Liver (tissue), 9 donors: Measurements from ENCODE around the gene GLE1. TPM values are rescaled to one million over a fixed set of nuclear protein-coding genes. Genes with fewer than 3 reads are reported as not detected.
"Not testable (repeated sequence)": the region's sequence is repeated elsewhere in the genome, so short reads cannot be mapped to it uniquely, and the experiment has no call there.

Experiments
- DNase-seq: peaks from one replicate; pipeline ENCODE4 v3.0.0-alpha.2; 2017; ENCODE audit warnings: low spot score
- H3K27ac ChIP-seq, 2 donors: one replicate each; pipeline ENCODE4 v1.7.0; 2013; ENCODE audit warnings: inconsistent platforms in 2 of 2, low read length in 2 of 2, control low read depth in 1 of 2, low read depth in 1 of 2, mild to moderate bottlenecking in 1 of 2
- H3K27me3 ChIP-seq, 4 donors: one replicate each; pipeline versions ENCODE4 v1.6.1 to v1.7.0; 2013; ENCODE audit warnings: low read length in 3 of 4, inconsistent platforms in 1 of 4, mild to moderate bottlenecking in 1 of 4, moderate library complexity in 1 of 4; ENCODE audit not compliant: control insufficient read depth in 4 of 4, insufficient read depth in 4 of 4
- H3K36me3 ChIP-seq, 4 donors: one replicate each; pipeline versions ENCODE4 v1.6.1 to v1.7.0; 2013; ENCODE audit warnings: low read length in 3 of 4, mild to moderate bottlenecking in 3 of 4, low read depth in 1 of 4, moderate library complexity in 1 of 4; ENCODE audit not compliant: control insufficient read depth in 4 of 4, insufficient read depth in 3 of 4
- H3K4me1 ChIP-seq, 4 donors: one replicate each; pipeline versions ENCODE4 v1.6.1 to v1.7.0; 2013; ENCODE audit warnings: low read length in 3 of 4, mild to moderate bottlenecking in 3 of 4, moderate library complexity in 1 of 4; ENCODE audit not compliant: control insufficient read depth in 4 of 4, insufficient read depth in 4 of 4
- H3K4me3 ChIP-seq, 3 donors: one replicate each; pipeline versions ENCODE4 v1.6.1 to v1.7.0; 2013; ENCODE audit warnings: low read length in 3 of 3, control low read depth in 1 of 3, low read depth in 1 of 3, mild to moderate bottlenecking in 1 of 3
- H3K9ac ChIP-seq, 2 donors: one replicate each; pipeline ENCODE4 v1.7.0; 2013; ENCODE audit warnings: low read length in 2 of 2, mild to moderate bottlenecking in 2 of 2, moderate library complexity in 2 of 2, control low read depth in 1 of 2, low read depth in 1 of 2
- H3K9me3 ChIP-seq, 4 donors: one replicate each; pipeline versions ENCODE4 v1.6.1 to v1.7.0; 2013; ENCODE audit warnings: low read length in 3 of 4; ENCODE audit not compliant: control insufficient read depth in 4 of 4
- ATF3 ChIP-seq: IDR thresholded peaks from 2 replicates; pipeline ENCODE4 v1.6.1; 2016; ENCODE audit warnings: antibody characterized with exemption
- CTCF ChIP-seq: fragments of 150-350 bp; IDR thresholded peaks from 2 replicates; pipeline ENCODE4 v1.5.1; 2017; ENCODE audit warnings: improper control_type of control experiment, low read depth, low read length; ENCODE audit not compliant: missing input control
- EGR1 ChIP-seq, 2 donors: IDR thresholded peaks; 2 replicates each; pipeline ENCODE4 v1.6.1; 2016 to 2018; ENCODE audit warnings: antibody characterized with exemption in 2 of 2, low read depth in 2 of 2
- FOXA2 ChIP-seq: IDR thresholded peaks from 2 replicates; pipeline ENCODE4 v1.6.1; 2016; ENCODE audit warnings: antibody characterized with exemption
- GABPA ChIP-seq, 2 donors: IDR thresholded peaks in 1 of 2; conservative IDR thresholded peaks in 1 of 2; 2 replicates each; pipeline ENCODE4 v1.6.1; 2016; ENCODE audit warnings: antibody characterized with exemption in 2 of 2, mild to moderate bottlenecking in 1 of 2, moderate library complexity in 1 of 2
- HNF4A ChIP-seq, 2 donors: conservative IDR thresholded peaks; 2 replicates each; pipeline ENCODE4 v1.6.1; 2016; ENCODE audit warnings: antibody characterized with exemption in 2 of 2, mild to moderate bottlenecking in 2 of 2
- HNF4G ChIP-seq: IDR thresholded peaks from 2 replicates; pipeline ENCODE4 v1.6.1; 2016; ENCODE audit warnings: antibody characterized with exemption
- JUND ChIP-seq, 2 donors: IDR thresholded peaks; 2 replicates each; pipeline ENCODE4 v1.6.1; 2016; ENCODE audit warnings: antibody characterized with exemption in 2 of 2
- MAX ChIP-seq: IDR thresholded peaks from 2 replicates; pipeline ENCODE4 v1.6.1; 2016; ENCODE audit warnings: antibody characterized with exemption
- RAD21 ChIP-seq, 2 donors: IDR thresholded peaks; 2 replicates each; pipeline ENCODE4 v1.6.1; 2016; ENCODE audit warnings: antibody characterized with exemption in 2 of 2, mild to moderate bottlenecking in 2 of 2
- RXRA ChIP-seq, 2 donors: IDR thresholded peaks; 2 replicates each; pipeline ENCODE4 v1.6.1; 2017 to 2018; ENCODE audit warnings: antibody characterized with exemption in 2 of 2, mild to moderate bottlenecking in 1 of 2
- SP1 ChIP-seq: IDR thresholded peaks from 2 replicates; pipeline ENCODE4 v1.6.1; 2018; ENCODE audit warnings: antibody characterized with exemption, mild to moderate bottlenecking
- TAF1 ChIP-seq: conservative IDR thresholded peaks from 2 replicates; pipeline ENCODE4 v1.6.1; 2016; ENCODE audit warnings: antibody characterized with exemption, mild to moderate bottlenecking
- YY1 ChIP-seq: IDR thresholded peaks from 2 replicates; pipeline ENCODE4 v1.6.1; 2016; ENCODE audit warnings: antibody characterized with exemption, mild to moderate bottlenecking
- WGBS: extraction: QIAGEN DNeasy Blood & Tissue Kit; methylation state at CpG from one replicate; pipeline ENCODE4 v1.1.7; 2013; 5-methylcytosine and 5-hydroxymethylcytosine counted together
- polyA plus RNA-seq, 2 donors: library from polyadenylated mRNA; stranded (reverse) in 1 of 2; unstranded in 1 of 2; fragments of 200-250 nt in 1 of 2; fragments of >200 nt in 1 of 2; fragmentation: Nextera tagmentation in 1 of 2; extraction: Ambion mirVana in 1 of 2; gene quantifications; one replicate each; pipeline versions ENCODE4 v1.2.1 to v1.2.3, GENCODE V29; 2013 to 2015
- total RNA-seq, 2 donors: library from RNA; depleted of rRNA; stranded (reverse); fragments of >200 nt; gene quantifications; one replicate each; pipeline ENCODE4 v1.2.3, GENCODE V29; 2014
- TF ChIP-seq, protein P1 (sequence below): IDR thresholded peaks from 2 replicates; pipeline ENCODE4 v1.6.1; 2016; ENCODE audit warnings: antibody characterized with exemption, mild to moderate bottlenecking
- TF ChIP-seq, protein P2 (sequence below): IDR thresholded peaks from 2 replicates; pipeline ENCODE4 v1.6.1; 2016; ENCODE audit warnings: antibody characterized with exemption
- donor health status: healthy.
- donor health status: healthy.
- donor health status: healthy.
- donor health status: healthy.
- donor health status: healthy.

GLE1 gene
- total and polyA plus RNA-seq, 4 donors, result 5.3 to 19.5 (median 12.8) TPM

DNA sequence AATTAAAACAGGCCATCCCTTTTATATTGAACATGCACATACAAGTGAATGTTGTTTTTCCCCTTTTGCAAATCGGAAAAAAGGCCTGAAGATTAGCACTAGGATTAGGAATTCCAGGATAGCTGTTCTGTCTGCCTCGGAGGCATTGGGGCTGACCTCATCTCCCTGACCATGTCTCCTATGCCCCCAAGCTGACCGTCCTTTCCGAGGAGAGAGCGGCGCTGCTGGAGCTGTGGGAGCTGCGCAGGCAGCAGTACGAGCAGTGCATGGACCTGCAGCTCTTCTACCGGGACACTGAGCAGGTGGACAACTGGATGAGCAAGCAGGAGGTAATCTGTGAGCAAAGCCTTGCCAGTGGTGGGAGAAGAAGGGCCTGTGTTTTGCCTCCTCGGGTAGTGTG lies 76.2 kb downstream of the GLE1 start:
- Histone ChIP-seq H3K4me1 (peaks cover 6 to 32% (median 26%) of the 10 kb centered on the region in 4 donors), H3K9ac (no peak overlapping the region), H3K9me3 (no peaks in the 10 kb centered on the region), H3K36me3 (peaks cover 17 to 81% (median 71%) of the 10 kb centered on the region in 4 donors), H3K4me3 (no peak overlapping the region), H3K27ac (no peak overlapping the region), H3K27me3 (no peaks in the 10 kb centered on the region)
- no peak for TF ChIP-seq ATF3
- no peak for TF ChIP-seq CTCF
- TF ChIP-seq HNF4G, result no peak
- no peak for TF ChIP-seq YY1
- TF ChIP-seq TAF1, result no peak
- no peak for TF ChIP-seq RXRA (IDR thresholded peaks at IDR 0.05)
- TF ChIP-seq MAX, result no peak
- TF ChIP-seq, protein P1, sequence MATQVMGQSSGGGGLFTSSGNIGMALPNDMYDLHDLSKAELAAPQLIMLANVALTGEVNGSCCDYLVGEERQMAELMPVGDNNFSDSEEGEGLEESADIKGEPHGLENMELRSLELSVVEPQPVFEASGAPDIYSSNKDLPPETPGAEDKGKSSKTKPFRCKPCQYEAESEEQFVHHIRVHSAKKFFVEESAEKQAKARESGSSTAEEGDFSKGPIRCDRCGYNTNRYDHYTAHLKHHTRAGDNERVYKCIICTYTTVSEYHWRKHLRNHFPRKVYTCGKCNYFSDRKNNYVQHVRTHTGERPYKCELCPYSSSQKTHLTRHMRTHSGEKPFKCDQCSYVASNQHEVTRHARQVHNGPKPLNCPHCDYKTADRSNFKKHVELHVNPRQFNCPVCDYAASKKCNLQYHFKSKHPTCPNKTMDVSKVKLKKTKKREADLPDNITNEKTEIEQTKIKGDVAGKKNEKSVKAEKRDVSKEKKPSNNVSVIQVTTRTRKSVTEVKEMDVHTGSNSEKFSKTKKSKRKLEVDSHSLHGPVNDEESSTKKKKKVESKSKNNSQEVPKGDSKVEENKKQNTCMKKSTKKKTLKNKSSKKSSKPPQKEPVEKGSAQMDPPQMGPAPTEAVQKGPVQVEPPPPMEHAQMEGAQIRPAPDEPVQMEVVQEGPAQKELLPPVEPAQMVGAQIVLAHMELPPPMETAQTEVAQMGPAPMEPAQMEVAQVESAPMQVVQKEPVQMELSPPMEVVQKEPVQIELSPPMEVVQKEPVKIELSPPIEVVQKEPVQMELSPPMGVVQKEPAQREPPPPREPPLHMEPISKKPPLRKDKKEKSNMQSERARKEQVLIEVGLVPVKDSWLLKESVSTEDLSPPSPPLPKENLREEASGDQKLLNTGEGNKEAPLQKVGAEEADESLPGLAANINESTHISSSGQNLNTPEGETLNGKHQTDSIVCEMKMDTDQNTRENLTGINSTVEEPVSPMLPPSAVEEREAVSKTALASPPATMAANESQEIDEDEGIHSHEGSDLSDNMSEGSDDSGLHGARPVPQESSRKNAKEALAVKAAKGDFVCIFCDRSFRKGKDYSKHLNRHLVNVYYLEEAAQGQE, result no peak
- no peak for TF ChIP-seq RAD21 (IDR thresholded peaks at IDR 0.05)
- TF ChIP-seq SP1, result no peak
- no peak for TF ChIP-seq GABPA (IDR thresholded peaks at IDR 0.05 in 1 of 2, conservative IDR thresholded peaks at IDR 0.05 in 1 of 2)
- TF ChIP-seq, protein P2, sequence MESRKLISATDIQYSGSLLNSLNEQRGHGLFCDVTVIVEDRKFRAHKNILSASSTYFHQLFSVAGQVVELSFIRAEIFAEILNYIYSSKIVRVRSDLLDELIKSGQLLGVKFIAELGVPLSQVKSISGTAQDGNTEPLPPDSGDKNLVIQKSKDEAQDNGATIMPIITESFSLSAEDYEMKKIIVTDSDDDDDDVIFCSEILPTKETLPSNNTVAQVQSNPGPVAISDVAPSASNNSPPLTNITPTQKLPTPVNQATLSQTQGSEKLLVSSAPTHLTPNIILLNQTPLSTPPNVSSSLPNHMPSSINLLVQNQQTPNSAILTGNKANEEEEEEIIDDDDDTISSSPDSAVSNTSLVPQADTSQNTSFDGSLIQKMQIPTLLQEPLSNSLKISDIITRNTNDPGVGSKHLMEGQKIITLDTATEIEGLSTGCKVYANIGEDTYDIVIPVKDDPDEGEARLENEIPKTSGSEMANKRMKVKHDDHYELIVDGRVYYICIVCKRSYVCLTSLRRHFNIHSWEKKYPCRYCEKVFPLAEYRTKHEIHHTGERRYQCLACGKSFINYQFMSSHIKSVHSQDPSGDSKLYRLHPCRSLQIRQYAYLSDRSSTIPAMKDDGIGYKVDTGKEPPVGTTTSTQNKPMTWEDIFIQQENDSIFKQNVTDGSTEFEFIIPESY, result no peak
- no peak for TF ChIP-seq FOXA2
- TF ChIP-seq HNF4A (conservative IDR thresholded peaks at IDR 0.05), result no peak
- no peak for TF ChIP-seq EGR1 (IDR thresholded peaks at IDR 0.05; ENCODE audit: low read depth in 2 of 2)
- no peak for TF ChIP-seq JUND (IDR thresholded peaks at IDR 0.05)
- no peak for DNase-seq
- WGBS, result 95% methylated on average over 10 of the region's 10 CpGs

DNA sequence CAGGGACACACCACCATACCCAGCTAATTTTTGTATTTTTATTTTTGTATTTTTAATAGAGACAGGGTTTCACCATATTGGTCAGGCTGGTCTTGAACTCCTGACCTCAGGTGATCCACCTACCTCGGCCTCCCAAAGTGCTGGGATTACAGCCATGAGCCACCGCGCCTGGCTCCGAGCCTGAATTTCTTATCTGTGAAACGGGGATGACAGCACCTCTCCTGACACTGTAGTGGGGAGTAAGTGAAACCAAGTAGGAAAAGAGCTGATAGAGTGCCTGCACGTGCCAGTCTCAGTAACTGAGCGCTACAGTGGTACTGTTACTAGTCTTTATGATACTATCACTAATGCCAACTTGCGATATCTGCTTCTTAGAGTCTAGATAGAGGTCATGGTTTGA lies 80.6 kb downstream of the GLE1 start:
- not testable (repeated sequence) for H3K9me3 ChIP-seq, H3K27ac ChIP-seq, H3K4me1 ChIP-seq, H3K27me3 ChIP-seq, H3K4me3 ChIP-seq, DNase-seq, H3K9ac ChIP-seq
- 54% methylated on average over 8 of the region's 8 CpGs for WGBS
- H3K36me3 ChIP-seq, result peaks cover 17 to 85% (median 68%) of the 10 kb centered on the region in 4 donors
- TF ChIP-seq RXRA (IDR thresholded peaks at IDR 0.05) (peak in 1 of 2 donors; percentile 25), HNF4A (conservative IDR thresholded peaks at IDR 0.05) (peak in 1 of 2 donors; percentile 7)
